ENCODE data around the gene SLC10A6. TPM values are rescaled to one million over a fixed set of nuclear protein-coding genes. Genes with fewer than 3 reads are reported as not detected.

The SLC10A6 gene
- total RNA-seq, 2 donors from 2014 or later = 0.32 TPM; not detected in 1

GRCh38 chr4:86872135-86872534 is 23.0 kb upstream of the SLC10A6 start:
- no peak for TF ChIP-seq POLR2AphosphoS5 (IDR thresholded peaks at IDR 0.05)
- TF ChIP-seq POLR2A (IDR thresholded peaks at IDR 0.05) = no peak
- no peak for TF ChIP-seq CTCF (IDR thresholded peaks at IDR 0.05)
- Histone ChIP-seq H3K4me1 (replicated peaks) (no peaks in the 10 kb centered on the region), H3K36me3 (no peaks in the 10 kb centered on the region), H3K27me3 (replicated peaks; ENCODE audit: insufficient read depth) (no peaks in the 10 kb centered on the region), H3K27ac (no peak overlapping the region), H3K9me3 (no peaks in the 10 kb centered on the region), H3K4me3 (no peak overlapping the region)
- no peak for DNase-seq (ENCODE audit: low spot score)
- intact Hi-C loops (cut with DNase I) = no loop called here
- 67% methylated on average over 4 of the region's 4 CpGs for WGBS

- no peaks in the 10 kb centered on the region for H3K4me1 ChIP-seq (replicated peaks)
- DNase-seq (ENCODE audit: low spot score) = no peak
- TF ChIP-seq POLR2AphosphoS5 (IDR thresholded peaks at IDR 0.05) = no peak
- no peak overlapping the region for H3K4me3 ChIP-seq
- H3K27me3 ChIP-seq (replicated peaks; ENCODE audit: insufficient read depth) = no peaks in the 10 kb centered on the region
- no peaks in the 10 kb centered on the region for H3K9me3 ChIP-seq
- no peaks in the 10 kb centered on the region for H3K36me3 ChIP-seq
- no peak overlapping the region for H3K27ac ChIP-seq
- 71% methylated on average over 9 of the region's 9 CpGs for WGBS
- intact Hi-C loops (cut with DNase I) = no loop called here
Observed at GRCh38 chr4:86870442-86871069, 21.4 kb upstream of the SLC10A6 start.

DNA sequence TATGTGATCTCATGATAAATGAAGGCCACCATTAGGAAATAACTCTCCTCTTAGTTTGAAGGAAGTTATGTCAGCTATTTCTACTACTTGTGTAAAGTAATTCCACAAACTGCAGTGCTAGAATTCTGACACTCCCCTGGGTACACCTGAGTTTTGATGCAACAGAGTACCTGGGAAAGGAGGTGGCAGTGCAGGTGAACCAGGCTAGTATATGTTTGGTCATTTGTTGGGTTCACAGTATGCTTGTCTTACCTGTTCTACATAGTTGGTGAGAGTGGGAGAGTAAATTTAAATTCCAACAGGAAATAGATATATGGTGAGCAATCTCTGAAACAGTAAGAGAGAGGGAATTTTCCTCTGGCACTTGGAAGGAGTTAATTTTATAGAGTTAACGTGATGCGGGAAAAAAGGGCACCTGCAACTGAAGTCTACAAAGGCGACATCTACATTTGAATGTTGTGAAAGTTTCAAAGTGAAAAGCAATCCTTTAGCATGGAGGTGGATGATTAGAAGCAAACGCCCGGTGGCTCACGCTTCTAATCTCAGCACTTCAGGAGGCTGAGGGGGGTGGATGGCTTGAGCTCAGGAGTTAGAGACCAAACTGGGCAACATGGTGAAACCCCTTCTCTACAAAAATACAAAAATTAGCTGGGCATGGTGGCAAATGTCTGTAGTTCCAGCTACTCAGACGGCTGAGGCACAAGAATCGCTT is 8.3 kb upstream of the SLC10A6 start:
- H3K27ac ChIP-seq = no peak overlapping the region
- intact Hi-C loops (cut with DNase I) = no loop called here
- H3K27me3 ChIP-seq (replicated peaks; ENCODE audit: insufficient read depth) = no peaks in the 10 kb centered on the region
- no peaks in the 10 kb centered on the region for H3K9me3 ChIP-seq
- no peak for DNase-seq (ENCODE audit: low spot score)
- TF ChIP-seq POLR2AphosphoS5 (IDR thresholded peaks at IDR 0.05) (no peak), POLR2A (IDR thresholded peaks at IDR 0.05) (no peak), CTCF (IDR thresholded peaks at IDR 0.05) (no peak)
- no peaks in the 10 kb centered on the region for H3K36me3 ChIP-seq
- WGBS = 95% methylated on average over 8 of the region's 8 CpGs
- H3K4me3 ChIP-seq = no peak overlapping the region
- H3K4me1 ChIP-seq (replicated peaks) = no peaks in the 10 kb centered on the region

DNA sequence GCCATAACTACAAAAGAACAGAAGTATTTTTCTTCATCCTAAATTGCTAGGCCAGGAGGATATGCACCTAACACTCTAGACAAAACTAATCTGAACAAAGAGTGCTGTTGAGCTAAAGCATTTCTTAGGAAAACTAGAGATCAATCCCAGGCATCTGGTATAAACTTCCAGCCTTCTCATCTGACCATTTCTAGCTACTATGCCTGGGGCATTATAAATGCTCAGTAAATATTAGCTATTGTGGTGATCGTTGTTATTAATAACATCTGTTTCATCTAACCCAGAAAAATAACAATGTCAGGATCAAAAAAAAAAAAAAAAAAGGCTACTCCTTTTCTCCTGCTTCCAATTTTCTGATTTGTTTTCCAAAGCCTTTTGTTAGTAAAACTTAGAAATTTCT is 7.7 kb upstream of the SLC10A6 start:
- 16% methylated on average over 1 of the region's 1 CpG for WGBS
- Histone ChIP-seq H3K27me3 (replicated peaks; ENCODE audit: insufficient read depth) (no peaks in the 10 kb centered on the region), H3K9me3 (no peaks in the 10 kb centered on the region), H3K4me1 (replicated peaks) (no peaks in the 10 kb centered on the region), H3K27ac (no peak overlapping the region), H3K4me3 (no peak overlapping the region), H3K36me3 (no peaks in the 10 kb centered on the region)
- TF ChIP-seq POLR2AphosphoS5 (IDR thresholded peaks at IDR 0.05) (no peak), CTCF (IDR thresholded peaks at IDR 0.05) (no peak), POLR2A (IDR thresholded peaks at IDR 0.05) (no peak)
- DNase-seq (ENCODE audit: low spot score) = no peak
- intact Hi-C loops (cut with DNase I) = no loop called here

DNA sequence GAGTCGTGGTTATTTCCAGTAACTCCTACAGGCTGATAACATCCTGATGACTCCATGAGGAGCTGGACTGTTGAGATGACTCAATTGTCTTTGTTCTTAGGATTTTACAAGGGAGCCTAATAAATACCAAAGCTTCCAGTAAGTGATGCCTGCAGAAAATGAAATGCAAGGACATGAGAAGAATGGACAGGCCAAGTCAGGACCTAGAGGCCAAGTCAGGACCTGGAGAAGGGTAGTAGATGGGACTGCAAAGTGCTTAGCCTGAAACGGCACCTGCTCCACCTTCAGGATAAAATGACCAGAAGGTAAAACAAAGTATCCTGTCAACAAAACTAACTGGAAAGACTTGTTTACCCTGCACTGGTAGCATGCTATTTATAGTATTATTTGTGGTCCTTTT is 6.4 kb upstream of the SLC10A6 start:
- Histone ChIP-seq H3K27me3 (replicated peaks; ENCODE audit: insufficient read depth) (no peaks in the 10 kb centered on the region), H3K4me3 (no peak overlapping the region), H3K4me1 (replicated peaks) (no peaks in the 10 kb centered on the region), H3K9me3 (no peaks in the 10 kb centered on the region), H3K36me3 (no peaks in the 10 kb centered on the region), H3K27ac (peak overlapping the region in 1 of 2 donors; percentile 29)
- no peak for TF ChIP-seq CTCF (IDR thresholded peaks at IDR 0.05)
- peak; percentile 43 for TF ChIP-seq POLR2AphosphoS5 (IDR thresholded peaks at IDR 0.05)
- no peak for TF ChIP-seq POLR2A (IDR thresholded peaks at IDR 0.05)
- peak; percentile 11 for DNase-seq (ENCODE audit: low spot score)
- WGBS = 30% methylated on average over 2 of the region's 2 CpGs
- intact Hi-C loops (cut with DNase I) = no loop called here
